Activated CD8-positive, alpha-beta memory T cell treated with anti-CD3 and anti-CD28 coated beads, Interleukin-2, amount 10 ng/mL, durations not matched to agents 7 days and 5 days (primary cell): ENCODE measurements around the gene HHAT. TPM values are rescaled to one million over a fixed set of nuclear protein-coding genes. Genes with fewer than 3 reads are reported as not detected.
A peak's percentile ranks its signal among the peaks of the same experiment; 100 is the strongest.

ENCODE experiments used
- ATAC-seq: fragments of 150-1000 bp; cut with Tn5 transposase; one replicate; pipeline ENCODE4 v1.10.0; 2021; ENCODE audit warnings: moderate library complexity
- CTCF ChIA-PET: fragments of 350-600 bp; sonication (Branson Sonifier 250); formaldehyde crosslinking; loops from one replicate; lab custom pipeline; 2021; ENCODE audit warnings: antibody characterized with exemption; lab: Charles Lee
- DNase-seq: peaks from one replicate; pipeline ENCODE4 v3.0.0-alpha.2; 2020
- H3K27ac Mint-ChIP-seq: one replicate; pipeline ENCODE4 v1.8.0; 2021; ENCODE audit warnings: mild to moderate bottlenecking, mixed read lengths
- H3K27me3 Mint-ChIP-seq: one replicate; pipeline ENCODE4 v1.8.0; 2021; ENCODE audit warnings: mixed read lengths
- H3K36me3 Mint-ChIP-seq: one replicate; pipeline ENCODE4 v1.8.0; 2021; ENCODE audit warnings: mild to moderate bottlenecking, mixed read lengths
- H3K4me1 Mint-ChIP-seq: one replicate; pipeline ENCODE4 v1.8.0; 2021; ENCODE audit warnings: mixed read lengths
- H3K4me3 Mint-ChIP-seq: one replicate; pipeline ENCODE4 v1.8.0; 2021; ENCODE audit warnings: mild to moderate bottlenecking, moderate library complexity, mixed read lengths
- H3K9me3 Mint-ChIP-seq: one replicate; pipeline ENCODE4 v1.8.0; 2022; ENCODE audit warnings: low read depth, mixed read lengths
- total RNA-seq, 2 experiments: library from RNA; stranded (reverse); gene quantifications; one replicate each; pipeline ENCODE4 v1.2.3, GENCODE V29; 2021

The HHAT gene
- total RNA-seq, result under 1 TPM; 0.23 to 0.64 TPM

DNA sequence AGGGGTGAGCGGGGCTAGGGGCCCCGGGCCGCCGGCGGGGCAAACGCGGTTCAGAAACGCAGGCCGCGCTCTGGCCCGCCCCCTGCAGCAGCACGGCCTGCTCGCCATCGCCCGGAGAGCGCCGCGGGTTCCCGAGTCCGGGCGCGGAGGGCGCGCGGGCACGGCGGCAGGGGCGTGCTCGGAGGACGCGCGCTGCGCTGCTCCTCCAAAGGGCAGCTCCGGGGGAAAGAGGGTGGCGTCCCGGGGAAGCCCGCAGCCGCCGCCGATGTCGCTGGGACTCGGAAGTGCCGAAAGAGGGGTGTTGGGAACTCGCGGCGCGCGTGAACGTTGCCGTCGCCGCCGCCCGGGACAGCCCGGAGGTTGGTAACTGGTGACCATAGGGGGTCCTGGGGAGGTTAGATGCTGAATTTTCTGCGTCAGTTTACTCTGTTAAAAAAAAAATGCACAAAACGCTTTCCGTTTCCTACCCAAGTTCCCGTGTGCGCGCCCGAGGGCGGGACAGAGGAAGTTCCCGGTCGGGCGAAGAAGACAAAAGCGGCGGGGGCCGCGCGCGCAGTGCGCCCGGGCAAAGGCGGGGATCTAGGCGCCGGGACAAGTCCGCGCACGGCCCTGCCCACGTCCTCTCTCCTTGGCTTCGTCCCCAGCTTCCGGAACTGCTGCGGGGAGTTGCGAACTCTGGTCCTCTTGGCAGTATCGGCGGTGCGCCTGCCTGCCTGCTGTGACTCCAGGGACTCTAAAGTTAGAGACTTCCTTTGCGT is at the start of gene HHAT:
HHAT (plus strand) TSS at position 157 of the 758 bp plus-strand sequence. CDS start 20,074 bp downstream, outside the sequence.
- CTCF ChIA-PET, result interaction anchor here (1.7 kb wide), 1 partner anchor 12 kb away, joined by 8 read pairs; no protein-coding TSS in a partner anchor
- Mint-ChIP-seq H3K4me3 (peak within 1 kb of the TSS; percentile 88), H3K27ac (peak within 1 kb of the TSS; percentile 82), H3K4me1 (peaks cover 39% of the 10 kb centered on the region), H3K36me3 (peaks cover 1% of the 10 kb centered on the region), H3K27me3 (peaks cover 39% of the 10 kb centered on the region), H3K9me3 (no peaks in the 10 kb centered on the region)
- DNase-seq (peak; percentile 58), ATAC-seq (peak; percentile 56)

DNA sequence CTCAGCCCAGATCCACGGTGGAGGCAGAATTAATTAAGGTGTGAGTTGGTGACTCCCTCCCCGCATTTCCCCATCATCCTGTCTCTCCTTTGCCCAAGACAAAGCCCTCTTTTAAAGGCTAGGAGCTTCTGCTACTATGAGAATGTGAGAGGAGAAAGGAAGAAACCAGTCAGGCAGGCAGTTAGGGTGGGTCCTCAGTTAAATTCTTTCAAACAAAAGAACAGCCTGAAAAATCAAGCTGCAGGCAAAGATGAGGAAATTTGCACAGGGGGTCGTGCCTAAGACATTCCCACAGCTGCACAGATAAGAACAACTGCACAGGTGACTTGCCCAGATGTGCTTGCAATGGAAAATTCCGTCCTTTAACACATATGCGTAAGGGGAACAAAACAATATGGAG is 48.5 kb upstream of the HHAT start:
- DNase-seq (no peak), ATAC-seq (no peak)
- Mint-ChIP-seq H3K9me3 (peaks cover 6% of the 10 kb centered on the region), H3K4me3 (no peak overlapping the region), H3K27me3 (peaks cover 16% of the 10 kb centered on the region), H3K4me1 (no peaks in the 10 kb centered on the region), H3K27ac (no peak overlapping the region), H3K36me3 (no peaks in the 10 kb centered on the region)
- CTCF ChIA-PET, result interaction anchor here (1.7 kb wide), 1 partner anchor 10 kb away, joined by 3 read pairs; no protein-coding TSS in a partner anchor

DNA sequence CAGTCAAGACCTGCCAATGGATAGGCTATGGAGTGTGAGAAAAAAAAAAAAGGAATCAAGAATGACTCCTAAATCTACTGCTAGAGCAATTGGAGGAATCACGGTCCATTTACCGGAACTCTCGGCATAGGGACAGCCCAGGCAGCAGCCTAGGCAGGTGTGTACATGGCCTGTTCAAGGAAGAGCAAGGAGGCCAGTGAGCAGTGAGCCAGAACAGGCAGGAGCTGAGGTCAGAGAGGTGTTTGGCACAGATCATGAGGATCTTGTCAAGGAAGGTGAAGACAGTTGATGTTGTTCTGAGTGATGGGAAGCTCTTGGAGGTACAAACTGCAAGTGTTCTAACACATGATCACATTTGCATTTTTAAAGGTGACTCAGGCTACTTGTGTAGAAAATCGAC is 40.6 kb upstream of the HHAT start:
- Mint-ChIP-seq H3K9me3 (no peaks in the 10 kb centered on the region), H3K36me3 (no peaks in the 10 kb centered on the region), H3K27ac (no peak overlapping the region), H3K4me3 (no peak overlapping the region), H3K4me1 (peaks cover 2% of the 10 kb centered on the region), H3K27me3 (peaks cover 48% of the 10 kb centered on the region)
- ATAC-seq, result no peak
- DNase-seq, result no peak
- CTCF ChIA-PET, result no interaction called here

DNA sequence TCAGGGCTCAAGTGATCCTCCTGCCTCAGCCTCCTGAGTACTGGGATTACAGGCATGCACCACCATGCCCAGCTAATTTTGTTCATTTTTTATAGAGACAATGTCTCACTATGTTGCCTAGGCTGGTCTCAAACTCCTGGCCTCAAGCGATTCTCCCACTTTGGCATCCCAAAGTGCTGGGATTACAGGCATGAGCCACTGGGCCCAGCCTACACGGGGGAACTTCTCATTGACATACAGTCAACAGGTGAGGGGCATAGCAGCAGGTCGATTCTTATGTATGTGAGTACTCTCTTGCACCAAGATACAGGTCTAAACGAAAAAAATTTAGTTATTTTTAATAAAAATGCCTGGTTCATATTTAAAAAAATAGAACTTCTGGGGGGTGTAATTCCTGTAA is 39.5 kb upstream of the HHAT start:
- no peaks in the 10 kb centered on the region for H3K36me3 Mint-ChIP-seq
- DNase-seq, result no peak
- no peak overlapping the region for H3K27ac Mint-ChIP-seq
- H3K9me3 Mint-ChIP-seq, result no peaks in the 10 kb centered on the region
- no peak overlapping the region for H3K4me3 Mint-ChIP-seq
- peaks cover 48% of the 10 kb centered on the region for H3K27me3 Mint-ChIP-seq
- CTCF ChIA-PET, result no interaction called here
- no peak for ATAC-seq
- peaks cover 2% of the 10 kb centered on the region for H3K4me1 Mint-ChIP-seq

DNA sequence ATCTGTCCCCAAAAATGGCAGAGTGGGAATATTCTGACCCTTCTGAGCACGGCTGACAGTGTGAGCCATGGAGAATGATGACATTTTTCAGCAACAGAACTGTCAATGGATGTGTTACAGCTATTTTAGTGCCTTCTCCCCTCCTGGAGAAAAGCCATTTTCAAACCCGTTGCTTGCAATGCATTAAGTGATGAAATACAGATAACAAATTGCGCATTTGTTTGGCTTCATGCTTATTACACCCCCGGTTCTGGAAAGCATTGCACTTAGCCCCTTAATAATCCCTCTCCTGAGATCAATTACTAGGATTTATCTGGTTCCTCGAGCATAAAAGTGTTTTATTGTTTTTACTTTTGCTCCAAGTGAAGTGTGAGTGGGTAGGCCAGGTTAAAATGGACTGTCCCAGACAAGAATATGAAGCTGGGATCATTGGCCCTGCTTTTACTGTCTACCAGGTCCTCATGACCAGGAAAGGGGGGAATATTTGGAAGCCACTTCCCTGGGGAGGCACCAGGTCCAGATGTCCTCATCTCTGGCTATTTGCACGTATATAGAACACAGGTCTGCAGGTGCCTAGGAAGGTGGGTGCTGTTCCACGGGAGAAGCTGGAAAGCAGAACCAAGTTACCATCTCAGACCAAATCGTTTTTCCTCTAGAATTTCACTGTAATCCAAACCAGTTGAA is 37.5 kb upstream of the HHAT start:
- Mint-ChIP-seq H3K27ac (no peak overlapping the region), H3K27me3 (peaks cover 53% of the 10 kb centered on the region), H3K4me3 (no peak overlapping the region), H3K9me3 (no peaks in the 10 kb centered on the region), H3K36me3 (no peaks in the 10 kb centered on the region), H3K4me1 (peaks cover 2% of the 10 kb centered on the region)
- CTCF ChIA-PET, result interaction anchor here (1.2 to 1.7 kb wide), 2 partner anchors 9 to 109 kb away, joined by 3 to 5 read pairs; no protein-coding TSS in a partner anchor
- ATAC-seq, result no peak
- DNase-seq, result no peak

DNA sequence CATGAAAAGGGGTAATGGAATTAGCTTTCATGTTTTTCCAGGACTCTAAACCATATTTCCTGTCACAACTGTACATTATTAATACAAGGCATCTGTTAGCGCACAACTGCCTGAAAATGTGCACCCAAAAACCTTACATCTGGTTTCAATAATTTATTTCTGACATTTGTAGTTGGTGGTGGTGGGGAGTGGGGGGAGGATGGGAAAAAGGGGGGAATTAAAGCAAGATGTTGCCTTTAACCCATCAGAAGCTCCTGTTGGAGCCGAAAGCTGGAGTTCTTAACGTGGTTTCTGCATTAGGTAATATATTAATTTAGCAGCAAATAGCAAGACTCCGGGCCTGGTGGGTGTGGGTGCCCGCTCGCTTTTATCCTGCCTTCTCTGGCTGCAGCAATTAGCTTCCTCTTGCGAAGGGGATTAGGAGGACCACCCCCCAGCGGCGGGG is 36.9 kb upstream of the HHAT start:
- Mint-ChIP-seq H3K27ac (no peak overlapping the region), H3K4me1 (peaks cover 2% of the 10 kb centered on the region), H3K9me3 (no peaks in the 10 kb centered on the region), H3K27me3 (peaks cover 53% of the 10 kb centered on the region), H3K4me3 (no peak overlapping the region), H3K36me3 (no peaks in the 10 kb centered on the region)
- DNase-seq (no peak), ATAC-seq (no peak)
- CTCF ChIA-PET, result interaction anchor here (1.2 to 1.7 kb wide), 2 partner anchors 8 to 108 kb away, joined by 3 to 5 read pairs; no protein-coding TSS in a partner anchor

DNA sequence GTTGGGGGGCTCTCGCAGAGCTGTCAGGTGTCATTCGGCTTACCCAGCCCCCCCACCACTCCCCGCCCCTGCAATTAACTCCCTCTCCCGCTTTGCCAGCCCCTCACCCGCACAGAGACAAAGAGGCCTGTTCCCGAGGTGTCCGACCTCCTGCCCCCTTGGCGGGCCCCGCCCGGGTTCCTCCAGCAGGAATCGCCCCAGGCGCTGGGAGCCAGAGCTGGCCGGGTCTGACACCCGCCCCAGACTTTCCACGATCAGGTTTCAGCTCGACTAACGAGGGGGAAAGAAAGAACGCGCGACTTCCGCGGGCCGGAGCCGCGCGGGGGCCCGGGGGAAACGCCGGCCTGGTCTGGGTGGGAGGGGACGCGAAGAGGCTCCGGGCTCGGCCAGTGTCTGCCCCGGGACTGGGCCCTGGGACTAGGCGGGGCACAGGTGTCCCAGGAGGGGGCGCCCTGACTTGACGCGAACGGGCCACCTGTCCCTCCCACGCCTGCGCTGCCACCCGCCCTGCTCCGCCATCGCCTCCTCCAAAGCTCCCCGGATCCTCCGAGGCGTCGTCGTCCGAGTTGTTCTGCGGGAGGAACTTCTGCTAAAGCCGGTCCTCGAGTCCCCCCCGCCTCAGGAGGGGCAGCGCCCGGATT is 36.4 kb upstream of the HHAT start:
- DNase-seq, result peak; percentile 44
- Mint-ChIP-seq H3K9me3 (no peaks in the 10 kb centered on the region), H3K4me3 (no peak overlapping the region), H3K36me3 (no peaks in the 10 kb centered on the region), H3K4me1 (peaks cover 2% of the 10 kb centered on the region), H3K27me3 (peaks cover 56% of the 10 kb centered on the region), H3K27ac (no peak overlapping the region)
- ATAC-seq, result peak; percentile 49
- CTCF ChIA-PET, result interaction anchor here (1.2 to 1.7 kb wide), 2 partner anchors 8 to 108 kb away, joined by 3 to 5 read pairs; no protein-coding TSS in a partner anchor

DNA sequence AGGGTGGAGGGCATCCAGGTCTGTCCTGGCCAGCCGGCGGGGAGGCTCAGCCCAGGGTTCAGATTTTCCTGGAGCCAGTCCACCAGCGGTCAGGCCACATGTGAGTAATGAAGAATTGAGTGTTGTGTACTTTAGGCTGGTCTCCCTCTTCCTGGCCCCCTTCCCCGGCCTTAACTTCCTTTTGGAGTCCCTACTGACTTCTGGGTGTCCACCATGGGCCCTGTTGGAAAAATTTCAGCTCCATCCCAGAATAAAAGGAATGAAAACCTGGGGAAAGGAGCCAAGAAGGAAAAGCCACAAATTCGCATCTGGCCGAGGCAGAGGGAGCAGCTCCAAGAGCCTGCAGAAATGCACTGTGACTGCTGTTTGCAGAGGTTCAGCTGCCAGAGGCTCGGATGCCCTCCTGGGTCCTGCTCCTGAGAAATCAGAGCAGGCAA is 35.5 kb upstream of the HHAT start:
- Mint-ChIP-seq H3K27ac (no peak overlapping the region), H3K9me3 (no peaks in the 10 kb centered on the region), H3K27me3 (peaks cover 59% of the 10 kb centered on the region), H3K36me3 (no peaks in the 10 kb centered on the region), H3K4me1 (peaks cover 2% of the 10 kb centered on the region), H3K4me3 (no peak overlapping the region)
- no peak for ATAC-seq
- no peak for DNase-seq
- CTCF ChIA-PET, result no interaction called here

DNA sequence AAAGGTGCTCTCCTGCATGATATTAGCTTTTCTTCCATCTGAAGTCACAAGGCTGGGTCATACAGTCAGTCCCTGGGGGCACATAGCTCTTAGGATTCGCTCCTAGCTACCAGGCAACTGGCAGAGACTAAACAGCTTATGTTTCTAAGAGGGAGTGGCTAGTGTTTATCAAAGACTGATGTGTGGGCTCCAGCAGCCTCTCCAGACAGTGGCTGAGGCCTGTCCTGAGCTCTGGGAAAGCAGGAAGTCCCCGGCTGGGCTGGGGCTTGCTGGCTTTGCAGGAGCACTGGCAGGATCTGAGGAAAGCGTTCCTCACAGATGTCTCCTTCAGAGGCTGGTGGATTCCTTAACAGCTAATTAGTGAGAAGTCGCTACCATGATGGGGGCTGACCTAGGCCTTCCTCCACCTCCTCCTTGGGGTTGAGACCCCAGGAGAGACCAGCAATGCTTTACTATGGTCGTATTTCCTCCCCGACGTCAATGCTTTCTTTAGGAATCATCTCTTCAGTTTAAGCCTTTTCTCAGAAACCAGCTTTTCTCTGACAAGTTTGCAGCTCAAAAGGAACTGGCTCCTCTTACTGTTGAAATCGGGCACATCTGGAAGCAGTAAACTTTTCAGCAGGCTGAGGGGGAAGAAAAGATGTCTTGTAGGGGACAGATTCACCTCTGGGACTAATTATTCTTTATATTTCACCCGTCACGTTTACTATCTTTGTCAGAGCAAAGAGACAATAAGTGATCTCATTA is 33.5 kb upstream of the HHAT start:
- Mint-ChIP-seq H3K4me1 (peaks cover 2% of the 10 kb centered on the region), H3K4me3 (no peak overlapping the region), H3K36me3 (no peaks in the 10 kb centered on the region), H3K27ac (no peak overlapping the region), H3K9me3 (no peaks in the 10 kb centered on the region), H3K27me3 (peaks cover 58% of the 10 kb centered on the region)
- CTCF ChIA-PET, result no interaction called here
- no peak for DNase-seq
- ATAC-seq, result no peak

DNA sequence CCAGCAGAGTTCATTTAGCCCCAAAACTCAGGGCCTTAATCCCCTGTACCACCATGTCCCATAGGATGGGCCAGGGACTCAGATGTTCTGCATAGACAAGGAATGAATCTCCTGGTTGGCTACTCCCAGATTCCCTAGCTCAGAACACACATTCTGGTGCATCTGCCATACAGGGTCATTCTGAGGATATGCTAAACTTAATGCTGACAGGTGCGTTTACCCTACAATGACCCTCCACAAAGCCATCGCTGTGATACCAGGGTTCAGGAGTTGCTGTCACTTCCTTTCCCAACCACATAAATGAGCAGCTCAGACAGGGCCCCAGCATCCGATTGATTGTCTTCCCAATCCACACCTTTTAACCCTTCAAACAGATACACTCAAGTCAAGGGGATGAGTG is 32.0 kb upstream of the HHAT start:
- H3K27me3 Mint-ChIP-seq, result peaks cover 49% of the 10 kb centered on the region
- H3K4me1 Mint-ChIP-seq, result peaks cover 2% of the 10 kb centered on the region

DNA sequence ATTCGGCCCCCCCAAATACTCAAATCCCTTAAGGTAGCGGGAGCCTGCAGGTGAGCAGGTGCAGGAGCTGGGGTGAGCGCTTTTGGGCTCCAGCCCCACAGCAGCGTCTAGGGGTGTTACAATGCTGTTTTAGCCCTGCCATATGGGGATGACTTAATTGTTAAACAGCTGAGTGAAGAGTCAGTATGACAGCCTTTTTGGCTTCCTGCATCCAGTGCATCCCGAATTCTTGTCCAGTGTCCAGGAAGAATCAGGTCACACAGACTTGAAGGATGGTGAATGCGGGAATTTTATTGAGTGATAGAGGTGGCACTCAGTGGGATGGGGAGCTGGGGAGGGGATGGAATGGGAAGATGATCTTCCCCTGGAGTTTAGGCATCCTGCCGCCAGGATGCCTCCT is 30.4 kb upstream of the HHAT start:
- H3K27ac Mint-ChIP-seq, result no peak overlapping the region
- no peak for DNase-seq
- H3K4me3 Mint-ChIP-seq, result no peak overlapping the region
- peaks cover 38% of the 10 kb centered on the region for H3K27me3 Mint-ChIP-seq
- H3K4me1 Mint-ChIP-seq, result no peaks in the 10 kb centered on the region
- CTCF ChIA-PET, result no interaction called here
- H3K36me3 Mint-ChIP-seq, result no peaks in the 10 kb centered on the region
- no peak for ATAC-seq
- no peaks in the 10 kb centered on the region for H3K9me3 Mint-ChIP-seq

More for the DNA sequence above, 32.0 kb upstream of the HHAT start:
- Mint-ChIP-seq H3K4me3 (no peak overlapping the region), H3K27ac (no peak overlapping the region), H3K9me3 (no peaks in the 10 kb centered on the region), H3K36me3 (no peaks in the 10 kb centered on the region)
- ATAC-seq (no peak), DNase-seq (no peak)
- CTCF ChIA-PET, result no interaction called here

DNA sequence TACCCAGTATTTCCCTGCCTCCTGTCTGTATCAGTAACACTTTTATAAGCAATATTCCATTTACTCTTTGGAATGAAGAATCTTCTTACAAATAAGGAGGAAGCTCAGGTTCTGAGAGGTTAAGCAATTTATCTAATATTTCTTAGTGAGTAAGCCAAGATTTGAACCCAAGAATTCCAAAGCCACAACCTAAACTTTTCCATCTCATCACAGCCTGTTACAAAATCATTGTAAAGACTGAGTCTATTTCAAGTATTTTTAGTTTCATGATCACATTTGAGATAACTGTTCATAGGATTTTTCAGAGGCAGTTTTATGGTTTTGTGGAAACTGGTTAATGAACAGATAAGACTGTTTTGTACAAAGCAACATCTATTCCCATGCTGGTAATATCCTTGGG is 29.8 kb upstream of the HHAT start:
- no peak for ATAC-seq
- no peaks in the 10 kb centered on the region for H3K4me1 Mint-ChIP-seq

DNA sequence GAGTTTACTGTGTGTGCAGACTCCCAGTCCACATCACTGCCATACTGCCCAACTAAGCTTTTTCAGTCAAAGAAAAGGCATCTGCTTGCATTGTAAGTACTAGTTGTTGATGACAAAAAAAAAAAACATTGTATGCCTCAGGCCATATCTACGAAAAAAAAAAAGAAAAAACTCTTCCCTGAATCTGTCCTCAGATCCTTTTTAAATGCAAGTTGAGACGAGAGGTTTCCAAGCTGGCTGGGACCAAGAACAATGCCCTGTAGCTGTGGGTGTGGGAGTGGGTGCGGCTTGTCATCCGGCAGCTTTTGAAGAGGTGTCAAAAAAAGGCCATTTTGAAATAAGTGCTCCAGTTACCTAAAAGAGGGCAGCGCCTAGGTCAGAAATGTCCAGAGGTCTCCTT is 29.2 kb upstream of the HHAT start:
- no peak for DNase-seq
- Mint-ChIP-seq H3K4me3 (no peak overlapping the region), H3K27me3 (peaks cover 32% of the 10 kb centered on the region), H3K27ac (no peak overlapping the region), H3K4me1 (no peaks in the 10 kb centered on the region), H3K9me3 (no peaks in the 10 kb centered on the region), H3K36me3 (no peaks in the 10 kb centered on the region)
- CTCF ChIA-PET, result interaction anchor here (1.3 kb wide), 1 partner anchor 8 kb away, joined by 3 read pairs; no protein-coding TSS in a partner anchor
- no peak for ATAC-seq

More for the DNA sequence above, 29.8 kb upstream of the HHAT start:
- H3K4me3 Mint-ChIP-seq, result no peak overlapping the region
- H3K27me3 Mint-ChIP-seq, result peaks cover 35% of the 10 kb centered on the region
- CTCF ChIA-PET, result no interaction called here
- DNase-seq, result no peak
- H3K27ac Mint-ChIP-seq, result no peak overlapping the region
- H3K9me3 Mint-ChIP-seq, result no peaks in the 10 kb centered on the region
- H3K36me3 Mint-ChIP-seq, result no peaks in the 10 kb centered on the region
